GM12801 (cell line): ENCODE measurements around the gene PEPD.

Experiments
- CTCF ChIP-seq: IDR thresholded peaks from one replicate; pipeline ENCODE4 v1.5.1; 2011; ENCODE audit warnings: control low read depth; ENCODE audit not compliant: insufficient read length; ENCODE audit errors: extremely low read depth

Gene PEPD

GRCh38 chr19:33401683-33402420 lies 119.7 kb downstream of the PEPD start:
- TF ChIP-seq CTCF = no peak

GRCh38 chr19:33400856-33401682 lies 120.5 kb downstream of the PEPD start:
- no peak for TF ChIP-seq CTCF

- TF ChIP-seq CTCF = no peak
These were observed 121.6 kb downstream of the PEPD start for GRCh38 chr19:33399745-33400681.

- TF ChIP-seq CTCF = no peak
These were observed 122.4 kb downstream of the PEPD start for GRCh38 chr19:33399081-33399744.

GRCh38 chr19:33398361-33399060 lies 123.1 kb downstream of the PEPD start:
- no peak for TF ChIP-seq CTCF

- no peak for TF ChIP-seq CTCF
These were observed 123.8 kb downstream of the PEPD start for GRCh38 chr19:33397536-33398360.
